ENCODE measurements around the gene COL4A2.

The COL4A2 gene

GRCh38 chr13:110557610-110558305, 250.7 kb downstream of the COL4A2 start:
- Histone ChIP-seq H3K4me1 (ENCODE audit: control insufficient read depth in 1 of 2, insufficient read depth in 1 of 2, low read depth in 1 of 2, low read length in 1 of 2) (peaks cover 31 to 56% of the 10 kb centered on the region in 2 experiments), H3K36me3 (no peaks in the 10 kb centered on the region), H3K27ac (no peak overlapping the region), H3K27me3 (peaks cover 19% of the 10 kb centered on the region), H3K4me3 (ENCODE audit: low read depth in 1 of 2, low read length in 1 of 2) (no peak overlapping the region), H3K9me3 (no peaks in the 10 kb centered on the region)
- TF ChIP-seq CTCF (IDR thresholded peaks at IDR 0.05): no peak

GRCh38 chr13:110559429-110559943, 252.4 kb downstream of the COL4A2 start:
- peak overlapping the region in 1 of 2 experiments; percentile 94 for H3K4me3 ChIP-seq (ENCODE audit: low read depth in 1 of 2, low read length in 1 of 2)

GRCh38 chr13:110559986-110560385, 252.9 kb downstream of the COL4A2 start:
- peak overlapping the region; percentile 92 for H3K27ac ChIP-seq
- H3K4me1 ChIP-seq (ENCODE audit: control insufficient read depth in 1 of 2, insufficient read depth in 1 of 2, low read depth in 1 of 2, low read length in 1 of 2): peaks cover 35 to 62% of the 10 kb centered on the region in 2 experiments
- no peaks in the 10 kb centered on the region for H3K9me3 ChIP-seq
- peak overlapping the region in 1 of 2 experiments; percentile 94 for H3K4me3 ChIP-seq (ENCODE audit: low read depth in 1 of 2, low read length in 1 of 2)
- H3K36me3 ChIP-seq: no peaks in the 10 kb centered on the region
- peaks cover 19% of the 10 kb centered on the region for H3K27me3 ChIP-seq
- TF ChIP-seq CTCF (IDR thresholded peaks at IDR 0.05): no peak

More at GRCh38 chr13:110559429-110559943, 252.4 kb downstream of the COL4A2 start:
- TF ChIP-seq CTCF (IDR thresholded peaks at IDR 0.05): no peak
- Histone ChIP-seq H3K27ac (no peak overlapping the region), H3K9me3 (no peaks in the 10 kb centered on the region), H3K27me3 (peaks cover 19% of the 10 kb centered on the region), H3K36me3 (no peaks in the 10 kb centered on the region), H3K4me1 (ENCODE audit: control insufficient read depth in 1 of 2, insufficient read depth in 1 of 2, low read depth in 1 of 2, low read length in 1 of 2) (peaks cover 35 to 65% of the 10 kb centered on the region in 2 experiments)

GRCh38 chr13:110560601-110561343, 253.7 kb downstream of the COL4A2 start:
- Histone ChIP-seq H3K27me3 (peaks cover 19% of the 10 kb centered on the region), H3K36me3 (no peaks in the 10 kb centered on the region), H3K27ac (peak overlapping the region; percentile 92), H3K9me3 (no peaks in the 10 kb centered on the region), H3K4me3 (ENCODE audit: low read depth in 1 of 2, low read length in 1 of 2) (peak overlapping the region; percentile 91 to 94), H3K4me1 (ENCODE audit: control insufficient read depth in 1 of 2, insufficient read depth in 1 of 2, low read depth in 1 of 2, low read length in 1 of 2) (peaks cover 30 to 54% of the 10 kb centered on the region in 2 experiments)
- TF ChIP-seq CTCF (IDR thresholded peaks at IDR 0.05): no peak

GRCh38 chr13:110561344-110562035, 254.4 kb downstream of the COL4A2 start, which contains the start of gene RAB20:
Gene RAB20 (minus strand): TSS chr13:110561722. CDS start chr13:110561519, 203 bp downstream.
- TF ChIP-seq CTCF (IDR thresholded peaks at IDR 0.05): no peak
- no peaks in the 10 kb centered on the region for H3K36me3 ChIP-seq
- H3K4me3 ChIP-seq (ENCODE audit: low read depth in 1 of 2, low read length in 1 of 2): peak within 1 kb of the TSS; percentile 91 to 94
- peaks cover 19% of the 10 kb centered on the region for H3K27me3 ChIP-seq
- H3K4me1 ChIP-seq (ENCODE audit: control insufficient read depth in 1 of 2, insufficient read depth in 1 of 2, low read depth in 1 of 2, low read length in 1 of 2): peaks cover 23 to 47% of the 10 kb centered on the region in 2 experiments
- H3K27ac ChIP-seq: peak within 1 kb of the TSS; percentile 92
- H3K9me3 ChIP-seq: no peaks in the 10 kb centered on the region

Data from neutrophil (primary cell).